Measurements from ENCODE around the gene SLC22A1. TPM values are rescaled to one million over a fixed set of nuclear protein-coding genes. Genes with fewer than 3 reads are reported as not detected.

SLC22A1 gene
- total and polyA plus RNA-seq, 2 of the 8 experiments (the other 6 are each of a cell fraction or from before 2014, with no cell fraction given) = 0.12 to 0.45 TPM

DNA sequence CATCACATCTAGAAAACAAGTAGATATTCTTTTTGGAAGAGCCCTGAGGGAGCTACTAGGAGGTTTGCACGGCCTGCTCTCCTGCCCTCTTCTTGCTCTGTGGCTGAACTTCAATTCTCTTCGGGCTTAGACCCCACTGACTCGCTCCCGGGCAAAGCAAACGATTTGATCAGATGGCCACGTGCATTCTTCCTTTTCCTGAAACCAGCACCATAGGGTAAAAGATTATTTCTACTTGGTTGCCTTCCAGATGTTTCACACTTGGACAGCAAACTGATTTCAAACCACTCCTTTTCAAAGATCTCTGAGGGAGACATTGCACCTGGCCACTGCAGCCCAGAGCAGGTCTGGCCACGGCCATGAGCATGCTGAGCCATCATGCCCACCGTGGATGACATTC is at the start of gene SLC22A1 (continued):
- TF ChIP-seq CTCF (IDR thresholded peaks at IDR 0.05; ENCODE audit: control extremely low read depth in 1 of 3, insufficient read depth in 1 of 3, low read depth in 1 of 3, low read length in 3 of 3) (no peak), KDM1A (IDR thresholded peaks at IDR 0.05; ENCODE audit: borderline replicate concordance, low read length) (no peak)
